GM12864 (cell line): ENCODE data around the gene SGK1.
"Not testable (repeated sequence)": the region's sequence is repeated elsewhere in the genome, so short reads cannot be mapped to it uniquely, and the experiment has no call there.

ENCODE experiments used
- DNase-seq: peaks from one replicate; pipeline ENCODE4 v3.0.0-alpha.2; 2011; ENCODE audit warnings: low read depth
- H3K4me3 ChIP-seq: 2 replicates; pipeline ENCODE4 v1.5.1; 2011; ENCODE audit warnings: mild to moderate bottlenecking, low read depth, low read length, control low read depth
- CTCF ChIP-seq: IDR thresholded peaks from 2 replicates; pipeline ENCODE4 v1.5.1; 2011; ENCODE audit warnings: low read depth, mild to moderate bottlenecking, moderate library complexity, low read length, control low read depth, inconsistent platforms; ENCODE audit errors: missing control alignments

SGK1 gene

GRCh38 chr6:134196568-134197193 lies 121.2 kb downstream of the SGK1 start:
- no peak for DNase-seq
- no peak overlapping the region for H3K4me3 ChIP-seq
- no peak for TF ChIP-seq CTCF

DNA sequence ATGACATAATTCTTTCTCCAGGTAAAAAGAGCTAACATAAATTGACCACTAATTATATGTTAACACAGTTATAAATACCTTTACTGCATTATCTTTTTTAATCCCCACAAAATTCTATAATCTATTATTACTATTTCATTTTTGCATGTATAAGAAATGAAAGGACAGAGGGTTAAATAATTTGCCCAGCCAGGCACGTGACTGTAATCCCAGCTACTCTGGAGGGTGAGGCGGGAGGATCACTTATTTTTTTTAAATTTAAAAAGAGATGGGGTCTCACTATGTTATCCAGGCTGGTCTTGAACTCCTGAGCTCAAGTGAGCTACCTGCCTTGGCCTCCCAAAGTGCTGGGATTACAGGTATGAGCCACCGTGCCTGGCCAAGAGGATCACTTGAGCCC lies 121.9 kb downstream of the SGK1 start:
- no peak for DNase-seq
- no peak for TF ChIP-seq CTCF
- no peak overlapping the region for H3K4me3 ChIP-seq

GRCh38 chr6:134195164-134195906 lies 122.6 kb downstream of the SGK1 start:
- DNase-seq, result no peak
- no peak for TF ChIP-seq CTCF
- H3K4me3 ChIP-seq, result no peak overlapping the region

GRCh38 chr6:134193536-134194498 lies 124.1 kb downstream of the SGK1 start:
- TF ChIP-seq CTCF, result no peak
- no peak for DNase-seq
- no peak overlapping the region for H3K4me3 ChIP-seq

DNA sequence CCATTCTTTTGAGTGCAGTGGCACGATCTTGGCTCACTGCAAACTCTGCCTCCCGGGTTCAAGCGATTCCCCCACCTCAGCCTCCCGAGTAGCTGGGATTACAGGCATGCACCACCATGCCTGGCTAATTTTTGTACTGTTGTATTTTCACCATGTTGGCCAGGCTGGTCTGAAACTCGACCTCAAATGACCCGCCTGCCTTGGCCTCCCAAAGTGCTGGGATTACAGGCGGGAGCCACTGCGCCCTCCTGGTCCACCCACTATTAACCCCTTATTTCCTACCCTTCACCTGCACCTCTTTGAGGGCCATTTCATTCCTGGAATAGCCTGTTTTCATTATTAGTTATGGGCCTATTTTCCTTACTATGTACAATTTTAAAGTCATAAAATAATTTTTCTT lies 125.3 kb downstream of the SGK1 start:
- not testable (repeated sequence) for DNase-seq, H3K4me3 ChIP-seq

DNA sequence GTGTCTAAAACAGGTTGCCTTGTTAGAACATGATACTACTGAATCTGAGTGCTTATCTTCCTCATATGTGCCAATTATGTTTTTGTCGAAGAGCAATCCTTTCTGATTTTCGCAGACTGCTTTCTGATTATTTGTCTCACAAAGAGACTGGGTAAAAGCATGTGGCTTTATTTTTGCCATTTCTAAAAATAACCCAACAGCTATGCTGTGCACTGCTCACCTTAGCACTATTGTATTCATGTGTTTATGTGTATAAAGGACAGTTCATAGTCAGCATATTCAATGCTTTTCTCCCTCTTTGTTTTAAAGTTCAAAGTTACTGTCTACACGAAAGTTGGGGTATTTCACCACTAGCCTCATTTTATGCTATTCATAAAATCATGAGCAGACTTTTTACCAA lies 127.0 kb downstream of the SGK1 start:
- no peak for TF ChIP-seq CTCF
- no peak for DNase-seq
- H3K4me3 ChIP-seq, result no peak overlapping the region

DNA sequence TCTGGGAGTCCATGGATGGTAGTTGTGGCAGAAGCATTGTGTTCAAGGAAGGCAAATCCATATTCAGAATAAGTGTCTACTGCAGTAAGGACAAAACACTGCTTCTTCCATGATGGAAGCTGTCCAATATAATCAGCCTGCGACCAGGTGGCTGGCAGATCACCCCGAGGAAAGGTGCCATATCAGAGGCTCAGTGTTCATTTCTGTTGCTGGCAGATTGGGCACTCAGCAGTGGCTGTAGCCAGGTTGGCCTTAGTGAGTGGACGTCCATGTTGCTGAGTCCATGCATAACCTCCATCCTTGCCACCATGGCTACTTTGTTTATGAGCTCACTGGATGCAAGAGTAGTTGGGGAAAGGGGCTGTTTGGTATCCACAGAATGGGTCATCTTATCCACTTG lies 130.2 kb downstream of the SGK1 start:
- DNase-seq, result no peak
- H3K4me3 ChIP-seq, result no peak overlapping the region
- TF ChIP-seq CTCF, result no peak
